Smooth muscle cell of the brain vasculature (primary cell): ENCODE measurements around the gene LTBP1.

Source experiments
- DNase-seq: peaks from one replicate; pipeline ENCODE4 v3.0.0-alpha.2; 2012; ENCODE audit warnings: low read depth, low spot score

LTBP1 gene

DNA sequence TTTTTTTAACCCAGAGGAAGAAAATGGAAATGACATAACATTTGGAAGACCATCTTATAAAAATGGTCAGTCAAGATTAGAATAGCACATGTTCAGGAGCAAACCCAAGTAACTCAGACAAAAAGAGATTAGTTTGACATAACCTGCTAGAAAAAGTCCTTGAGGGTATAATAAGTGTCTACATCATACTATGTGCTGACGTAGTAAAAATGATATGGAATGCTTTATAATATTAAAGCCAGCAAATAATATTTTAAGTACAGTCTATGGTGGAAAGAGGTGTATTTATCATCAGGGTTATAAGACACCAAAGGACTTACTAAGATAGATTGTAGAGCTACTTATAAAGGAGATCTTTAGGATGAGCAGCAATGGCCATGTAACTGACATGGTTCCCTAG lies 169.0 kb downstream of the LTBP1 start:
- no peak for DNase-seq

DNA sequence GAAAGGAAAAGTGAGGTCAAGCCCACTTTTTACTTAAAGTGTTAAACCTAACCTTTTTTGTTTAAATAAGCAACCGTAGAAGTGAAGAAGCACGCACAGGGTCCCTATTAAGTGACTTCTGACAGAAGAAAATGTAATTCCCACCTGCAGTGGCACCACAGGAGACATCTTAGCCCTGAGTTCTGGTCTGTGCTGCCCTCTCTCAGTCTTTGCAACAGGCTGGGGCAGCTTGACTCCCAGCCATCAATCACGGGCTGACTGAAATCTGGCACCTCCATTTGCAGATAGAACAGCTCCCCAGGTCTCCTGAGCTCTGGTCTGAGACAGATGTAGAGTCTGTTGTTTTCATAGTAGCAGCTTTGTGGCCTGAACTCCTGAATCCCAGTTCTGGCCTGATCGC lies 170.0 kb downstream of the LTBP1 start:
- DNase-seq, result no peak

DNA sequence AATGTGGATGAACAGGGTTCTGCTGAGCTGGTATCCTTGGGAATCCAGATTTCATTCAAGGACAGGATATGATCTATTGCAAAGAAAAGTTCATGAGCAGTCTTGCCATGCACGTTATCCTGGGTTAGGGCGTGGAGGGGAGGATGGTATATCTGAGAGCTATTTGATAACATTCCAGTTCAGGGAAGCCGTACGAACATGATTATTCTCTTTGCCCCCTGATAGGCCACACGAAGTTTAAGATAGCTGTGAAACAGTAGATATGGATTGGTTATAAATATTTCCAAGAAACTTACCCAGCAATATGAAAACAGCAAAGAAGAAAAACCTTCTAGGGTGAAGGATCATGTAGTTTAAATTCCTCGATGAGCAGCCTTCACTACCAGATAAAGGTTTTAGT lies 171.9 kb downstream of the LTBP1 start:
- no peak for DNase-seq

DNA sequence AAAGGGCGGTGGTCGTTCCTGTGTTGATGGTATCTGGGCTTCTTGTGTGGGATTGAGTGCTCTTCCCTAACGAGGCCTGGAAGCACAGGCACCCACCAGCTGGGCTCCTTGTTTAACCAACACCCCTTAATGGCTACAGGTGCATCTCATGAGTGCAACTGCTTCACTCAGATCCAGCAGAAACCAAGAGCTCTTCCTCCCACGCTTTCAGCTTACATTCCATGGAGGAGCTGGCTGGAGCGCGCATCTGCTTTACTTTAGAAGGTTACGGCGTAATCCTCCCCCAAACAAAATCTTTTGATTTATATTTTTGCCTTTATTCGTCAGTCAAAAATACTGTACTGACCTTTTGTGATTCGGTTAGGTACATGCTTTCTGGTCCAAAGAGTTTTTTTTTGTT lies 174.7 kb downstream of the LTBP1 start:
- no peak for DNase-seq

DNA sequence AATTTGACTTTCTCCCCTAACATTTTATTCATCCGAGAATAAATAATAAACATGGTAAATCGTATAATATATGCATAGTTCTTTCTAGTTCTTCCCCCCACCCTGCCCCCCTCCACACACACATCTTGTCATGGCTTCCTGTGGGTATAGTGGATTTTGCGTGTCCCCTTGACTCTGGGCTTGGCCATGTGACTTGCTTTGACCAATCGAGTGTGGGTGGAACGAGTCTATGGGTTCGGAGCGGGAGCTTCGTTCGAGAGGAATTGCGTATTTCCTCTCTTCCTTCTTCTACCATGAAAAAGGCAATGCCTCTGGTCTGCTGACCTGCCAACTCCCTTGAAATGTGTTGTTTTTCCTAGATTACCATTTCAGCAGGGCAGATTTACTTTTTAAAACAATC lies 175.2 kb downstream of the LTBP1 start:
- no peak for DNase-seq

DNA sequence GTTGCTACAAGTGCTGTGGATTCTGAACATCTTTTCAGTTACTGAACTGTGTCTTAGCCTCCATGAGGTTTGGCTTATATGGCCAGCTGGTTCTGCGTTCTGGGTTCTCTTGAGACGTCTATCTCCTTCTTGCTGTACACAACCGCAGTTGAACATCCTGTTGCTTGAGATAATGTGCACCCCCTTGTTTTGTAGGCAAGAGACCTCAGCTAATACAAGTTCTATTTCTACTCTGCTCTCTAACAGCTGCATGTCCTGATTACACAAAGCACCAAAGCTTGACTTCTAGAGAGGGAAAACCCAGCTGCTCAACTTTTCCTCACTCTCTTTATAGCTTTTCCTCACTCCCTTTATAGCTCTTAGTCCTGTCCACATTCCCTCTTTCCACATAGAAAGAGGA lies 176.0 kb downstream of the LTBP1 start:
- DNase-seq, result no peak

DNA sequence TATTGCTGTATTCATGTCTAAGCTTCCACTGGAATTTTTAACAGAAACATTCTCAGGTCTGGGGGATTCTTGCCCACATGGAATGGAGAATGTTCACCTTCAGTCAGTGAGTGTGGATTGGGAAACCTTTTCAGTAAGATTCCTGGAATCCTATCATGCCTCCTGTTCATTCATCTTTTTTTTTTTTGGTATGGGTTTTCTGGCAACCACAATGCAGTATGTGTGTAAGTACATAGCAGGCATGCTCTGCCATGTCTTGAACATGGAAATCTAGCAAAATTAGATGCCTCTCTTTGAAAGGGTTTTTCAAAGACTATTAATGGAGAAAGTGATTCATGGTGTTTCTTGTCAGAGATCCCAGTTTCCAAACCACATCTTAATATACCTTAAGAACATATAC lies 176.5 kb downstream of the LTBP1 start:
- DNase-seq, result no peak

DNA sequence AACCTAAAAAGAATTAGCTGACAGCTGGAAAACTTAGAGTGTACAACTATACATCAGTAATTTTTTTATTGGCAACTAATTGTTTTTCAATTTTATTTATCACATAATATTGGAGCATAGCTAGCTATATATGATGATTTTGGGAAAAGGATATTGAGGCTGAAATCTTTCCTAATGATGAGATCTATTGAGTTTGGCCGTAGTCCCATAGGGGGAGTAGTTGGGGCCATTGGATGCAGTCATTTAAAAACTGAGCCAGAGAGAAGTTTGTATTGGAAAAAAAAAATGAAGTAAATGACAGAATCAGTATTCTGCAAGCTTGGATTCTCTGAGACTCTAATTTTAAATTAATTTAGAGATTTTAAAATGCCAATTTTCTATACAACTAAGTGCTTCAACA lies 179.8 kb downstream of the LTBP1 start:
- no peak for DNase-seq

DNA sequence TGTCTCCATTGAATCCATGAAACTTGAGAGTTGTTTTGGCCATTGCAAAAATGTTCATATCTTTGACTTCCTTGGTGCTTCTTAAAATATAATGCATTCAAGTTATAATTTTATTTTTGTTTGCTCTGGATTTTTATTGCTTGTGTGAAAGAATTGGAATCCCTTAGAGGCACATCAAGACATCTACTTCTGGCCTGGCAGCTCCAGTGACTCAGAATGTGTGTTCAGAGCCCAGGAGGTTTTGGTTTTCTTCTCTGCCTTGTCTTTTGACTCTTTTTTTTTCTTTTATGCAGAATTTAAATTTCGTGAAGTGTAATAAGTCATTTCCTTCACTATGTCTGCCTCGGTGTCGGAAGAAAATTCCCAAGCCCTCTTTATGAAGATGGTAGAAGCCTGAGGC lies 180.2 kb downstream of the LTBP1 start:
- no peak for DNase-seq

DNA sequence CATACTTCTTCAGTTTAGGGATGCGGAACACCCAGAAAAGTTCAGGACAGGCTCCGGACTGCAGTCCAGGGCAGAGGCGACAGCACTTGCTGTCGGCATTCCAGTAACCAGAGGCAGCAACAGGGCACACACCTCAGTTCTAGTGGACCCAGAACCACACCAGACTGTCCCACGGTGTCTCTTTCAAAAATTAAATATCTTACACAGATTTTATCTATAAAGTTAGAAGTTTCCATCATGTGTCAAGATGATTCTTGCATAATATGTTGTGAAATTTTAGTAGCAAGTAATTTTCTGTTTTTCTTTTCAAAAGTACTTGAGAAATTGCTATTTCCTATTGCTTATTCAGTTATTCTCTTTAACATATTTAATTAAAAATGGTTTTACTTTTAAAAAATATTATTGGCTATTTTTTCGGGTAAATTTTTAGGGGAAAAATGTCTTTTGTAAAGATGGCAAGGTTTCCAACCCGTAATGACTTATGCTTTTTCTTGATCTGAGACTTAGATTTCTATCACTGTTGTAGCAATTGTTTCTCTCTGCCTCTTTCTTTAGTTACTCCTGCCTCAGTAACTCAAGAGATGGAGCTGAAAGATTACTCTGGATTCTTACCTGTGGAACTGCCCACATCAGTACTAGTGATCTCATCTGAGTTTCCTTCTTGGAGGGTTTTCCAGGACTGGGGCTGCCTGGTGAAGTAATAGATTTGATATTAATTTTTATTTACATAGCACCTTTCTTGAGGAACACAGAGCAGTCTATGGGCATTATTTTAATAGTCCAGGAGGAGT lies 182.7 kb downstream of the LTBP1 start:
- DNase-seq, result no peak

DNA sequence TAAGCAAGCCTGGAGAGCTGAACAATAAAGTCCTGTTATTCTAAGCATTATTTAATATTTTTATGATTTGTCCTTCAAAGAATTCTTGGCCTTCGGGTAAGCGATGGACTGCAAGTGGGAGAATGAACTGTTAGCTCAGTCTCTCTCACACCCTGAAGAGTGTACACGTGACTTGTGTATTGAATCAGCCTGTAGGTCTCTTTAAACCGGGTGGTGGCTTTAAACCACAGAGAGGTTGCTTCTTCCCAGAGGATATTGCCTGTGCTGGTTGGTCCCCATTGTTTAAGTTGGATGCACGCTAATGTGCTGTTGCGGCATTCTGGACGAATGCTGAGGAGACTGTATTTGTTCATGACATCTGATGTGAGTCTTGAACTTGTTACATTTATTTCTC lies 183.3 kb downstream of the LTBP1 start:
- DNase-seq, result no peak

DNA sequence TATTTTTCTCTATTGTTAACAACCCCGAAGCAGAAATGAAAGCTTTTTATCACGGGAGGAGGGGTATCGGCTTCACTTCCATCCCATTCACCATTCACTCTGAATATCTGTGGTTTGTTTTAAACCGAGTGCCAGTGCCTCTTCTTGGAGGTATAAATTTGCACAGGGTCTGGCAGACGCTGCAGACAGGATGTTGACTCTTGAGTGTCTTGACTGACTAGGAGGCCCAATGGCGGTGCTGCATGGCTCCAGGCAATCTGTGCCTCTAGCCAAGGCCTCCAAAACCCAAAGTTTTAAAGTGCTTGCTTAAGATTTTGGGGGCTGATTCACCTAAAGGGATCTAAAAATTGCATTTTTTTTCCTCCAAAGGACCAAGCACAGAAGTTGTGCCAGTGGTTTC lies 183.8 kb downstream of the LTBP1 start:
- no peak for DNase-seq

DNA sequence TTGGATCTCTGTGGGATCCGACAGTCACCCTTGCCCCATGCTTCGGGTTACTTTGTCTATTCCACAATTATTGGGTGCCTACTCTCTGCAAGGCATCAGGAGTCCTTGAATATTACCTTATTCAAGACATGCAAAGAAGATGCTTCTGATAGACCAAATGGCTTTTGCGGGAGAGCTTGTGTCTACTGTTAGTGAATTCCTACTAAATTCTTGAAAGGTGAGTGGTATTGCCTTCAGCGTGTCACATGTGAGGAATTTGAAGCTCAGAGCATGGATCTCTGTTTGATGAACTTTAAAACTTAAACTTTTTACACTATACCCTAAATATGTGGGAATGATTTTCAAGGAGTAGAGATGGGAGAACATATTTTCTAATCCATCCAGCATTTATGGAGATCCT lies 184.4 kb downstream of the LTBP1 start:
- DNase-seq, result no peak

DNA sequence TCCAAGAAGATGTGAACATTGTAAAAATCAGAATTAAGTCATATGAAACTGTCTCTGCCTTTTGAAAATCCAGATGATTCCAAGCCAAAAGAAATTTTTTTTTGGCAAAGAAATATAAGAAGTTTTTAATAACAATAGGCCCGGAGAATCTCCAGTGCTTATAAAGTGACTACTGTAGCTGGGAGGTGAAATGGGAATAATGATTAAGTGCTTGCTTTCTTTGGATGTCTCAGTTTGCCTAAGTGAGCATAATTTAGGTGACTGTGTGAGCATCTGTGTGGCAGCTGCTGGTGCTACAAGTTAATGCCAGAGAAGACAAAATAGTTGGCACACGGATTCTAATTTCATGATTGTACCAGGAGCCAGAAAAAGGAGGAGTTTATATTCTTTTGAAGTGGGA lies 185.0 kb downstream of the LTBP1 start:
- DNase-seq, result no peak

DNA sequence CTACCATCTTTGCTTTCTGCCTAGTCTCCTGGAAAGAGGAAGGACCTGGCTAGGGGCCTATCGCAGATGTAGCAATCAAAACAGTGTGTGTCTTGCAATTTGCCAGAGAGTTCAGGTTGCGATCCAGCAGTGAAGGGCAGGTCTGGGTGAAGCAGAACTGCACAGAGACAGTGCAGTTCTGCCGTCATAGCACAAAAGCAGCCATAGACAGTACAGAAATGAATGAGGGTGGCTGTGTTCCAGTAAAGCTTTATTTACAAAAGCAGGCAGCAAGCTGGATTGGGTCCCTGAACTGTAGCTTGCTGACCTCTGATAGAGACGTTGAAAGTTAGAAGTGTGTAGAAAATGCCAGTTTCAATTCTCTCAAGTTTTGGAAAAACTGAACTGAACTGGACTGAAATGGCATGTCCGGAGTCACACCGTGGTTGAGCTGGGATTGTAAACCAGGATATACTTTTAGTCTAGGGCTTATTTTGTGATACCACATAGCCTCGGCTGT lies 186.8 kb downstream of the LTBP1 start:
- DNase-seq, result no peak

DNA sequence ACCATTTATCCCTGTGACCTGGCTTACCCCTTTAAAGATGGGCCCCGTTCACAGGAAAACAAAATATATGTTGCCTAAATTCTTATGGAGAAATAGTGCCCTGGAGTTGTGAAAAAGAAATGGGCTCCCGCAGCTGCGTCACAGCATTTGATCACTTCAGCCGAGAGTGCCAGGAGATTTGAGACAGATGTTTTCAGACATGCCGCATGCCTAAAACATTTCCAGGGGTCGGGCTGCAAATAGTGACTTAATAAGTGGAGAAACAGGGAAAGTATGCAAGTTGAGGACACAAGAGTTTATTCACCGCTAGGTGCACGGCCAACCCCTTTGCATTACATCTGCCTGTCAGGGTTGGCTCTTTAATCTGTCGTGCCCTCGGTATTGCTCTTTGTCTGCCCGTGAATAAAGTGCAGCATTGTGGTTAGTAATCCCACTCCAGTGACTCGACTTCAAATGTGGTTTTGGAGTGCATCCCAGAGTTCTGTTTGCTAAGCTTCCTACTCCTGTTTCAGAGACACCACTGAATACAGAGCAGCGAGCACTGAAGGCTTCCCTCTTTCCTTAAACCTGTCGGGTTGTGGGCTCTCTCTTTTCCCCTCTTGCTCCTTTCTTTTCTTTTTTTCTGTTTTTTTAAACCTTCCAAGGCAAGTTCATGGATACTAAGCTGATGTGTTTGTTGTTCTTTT lies 187.5 kb downstream of the LTBP1 start:
- peak; percentile 94 for DNase-seq

DNA sequence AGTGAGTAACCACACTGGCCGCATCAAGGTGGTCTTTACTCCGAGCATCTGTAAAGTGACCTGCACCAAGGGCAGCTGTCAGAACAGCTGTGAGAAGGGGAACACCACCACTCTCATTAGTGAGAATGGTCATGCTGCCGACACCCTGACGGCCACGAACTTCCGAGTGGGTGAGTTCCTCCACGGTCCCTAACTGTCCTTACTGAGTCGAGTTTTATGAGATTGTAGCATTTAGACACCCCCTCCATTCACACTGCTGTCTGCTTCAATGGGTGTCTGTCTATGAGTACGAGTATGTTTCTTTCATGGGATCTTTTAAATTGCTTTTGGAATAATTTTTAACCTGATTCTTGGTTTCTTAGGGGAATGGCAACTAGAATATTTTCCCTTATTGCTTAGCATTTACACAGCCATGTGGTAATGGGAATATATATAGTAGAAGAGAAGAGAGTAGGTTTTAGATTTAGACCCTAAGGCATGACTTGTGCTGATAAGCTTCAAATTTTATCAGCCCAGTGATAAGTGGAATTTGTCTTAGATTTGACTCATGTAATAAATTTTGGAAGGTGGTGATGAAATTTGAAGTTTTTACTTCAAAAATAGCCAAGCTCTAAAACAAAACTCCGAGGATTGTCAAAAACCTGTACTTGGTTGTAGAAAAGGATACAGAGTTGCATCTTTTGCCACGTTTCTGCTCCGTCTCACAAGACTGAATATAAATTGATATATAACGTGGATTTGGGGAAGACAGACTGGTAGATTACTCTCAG lies 188.2 kb downstream of the LTBP1 start:
- no peak for DNase-seq

DNA sequence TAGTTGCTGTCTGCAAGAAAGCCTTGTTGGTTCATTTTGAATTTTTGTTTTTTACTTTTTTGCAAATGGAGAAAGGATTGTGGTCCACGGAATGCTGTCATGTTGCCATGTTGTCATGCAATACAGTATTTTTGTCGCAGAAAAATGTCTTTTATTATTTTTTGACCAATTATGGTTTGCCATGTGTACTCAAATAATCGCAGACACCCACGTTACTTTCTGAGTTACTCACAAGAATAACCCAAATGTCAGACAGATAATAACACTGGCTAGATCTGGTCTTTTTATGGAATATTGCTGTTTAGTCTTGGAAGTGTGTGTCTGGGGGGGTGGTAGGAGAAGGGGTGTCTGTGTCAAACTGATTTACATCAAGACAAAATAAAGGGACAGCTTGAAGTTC lies 188.9 kb downstream of the LTBP1 start:
- no peak for DNase-seq

DNA sequence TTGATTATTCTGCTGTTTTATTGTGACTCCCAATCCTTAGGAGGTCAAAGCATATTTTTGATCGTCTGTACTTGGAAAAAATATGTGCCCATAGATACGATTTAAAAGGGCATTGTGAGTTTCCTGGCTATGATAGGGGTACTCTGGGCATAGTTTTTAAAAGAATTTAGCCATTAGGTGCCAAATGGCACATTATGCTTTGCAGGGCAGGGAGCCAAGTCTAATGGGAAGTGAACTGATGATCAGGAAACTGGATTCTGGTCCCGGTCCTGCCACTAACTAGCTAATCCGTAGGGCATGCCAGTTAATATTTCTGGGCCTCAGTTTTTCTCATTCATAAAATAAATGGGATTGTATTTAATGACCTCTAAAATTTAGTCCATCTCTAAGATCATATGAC lies 189.3 kb downstream of the LTBP1 start:
- DNase-seq, result no peak

DNA sequence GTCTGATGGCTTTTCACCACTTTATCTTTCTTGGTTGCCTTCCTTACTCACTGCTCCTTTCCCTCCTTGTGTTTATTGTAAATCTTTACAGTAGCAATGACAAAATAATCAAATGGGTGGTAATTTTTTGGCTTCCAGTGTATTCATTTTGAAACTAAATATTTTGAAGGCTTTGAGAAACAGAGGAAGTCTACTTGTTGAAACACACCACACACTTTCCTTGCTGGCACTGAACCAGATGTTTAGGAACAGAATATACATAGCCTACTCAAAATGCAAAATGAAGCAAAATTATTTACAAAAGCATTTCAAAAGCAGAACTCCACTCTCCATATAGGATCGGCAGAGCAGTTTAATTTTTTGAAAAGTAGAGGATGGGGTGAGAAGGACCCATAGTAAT lies 189.8 kb downstream of the LTBP1 start:
- no peak for DNase-seq

DNA sequence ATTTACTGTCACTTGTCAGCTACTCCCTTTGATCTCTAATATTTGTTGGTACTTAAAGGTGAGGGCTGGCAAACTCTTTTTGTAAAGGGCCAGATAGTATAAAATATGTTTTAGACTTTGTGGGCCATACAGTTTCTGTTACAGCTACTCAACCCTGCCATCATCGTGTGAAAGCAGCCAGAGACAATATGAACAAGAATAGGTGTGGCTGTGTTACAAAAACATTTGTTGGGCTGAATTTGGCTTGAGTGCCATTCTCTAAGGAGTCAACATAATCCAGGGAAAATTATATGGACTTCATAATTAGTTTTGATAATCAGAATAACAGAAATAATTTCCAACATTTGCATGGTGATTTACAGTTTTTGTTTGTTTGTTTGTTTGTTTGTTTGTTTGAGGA lies 190.6 kb downstream of the LTBP1 start:
- DNase-seq, result no peak

DNA sequence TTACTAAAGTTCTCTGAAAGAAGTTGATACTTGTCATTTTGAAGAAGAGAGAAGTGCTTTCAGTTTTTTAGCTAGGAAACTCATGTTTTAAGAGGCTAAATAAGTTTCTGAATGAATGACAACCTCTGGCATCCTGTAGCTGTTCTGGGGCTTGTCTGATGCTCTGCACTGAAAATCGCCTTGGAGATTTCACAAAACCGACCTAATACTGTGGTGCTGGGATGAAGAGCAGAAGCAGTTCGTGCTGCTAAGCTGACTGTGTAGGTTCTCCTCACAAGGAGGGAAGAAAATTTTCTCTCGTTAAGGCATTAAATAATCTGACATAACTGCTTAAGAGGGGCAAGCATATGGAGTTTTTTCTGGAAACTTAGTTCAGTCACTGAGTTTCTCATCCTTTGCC lies 193.2 kb downstream of the LTBP1 start:
- DNase-seq, result no peak

DNA sequence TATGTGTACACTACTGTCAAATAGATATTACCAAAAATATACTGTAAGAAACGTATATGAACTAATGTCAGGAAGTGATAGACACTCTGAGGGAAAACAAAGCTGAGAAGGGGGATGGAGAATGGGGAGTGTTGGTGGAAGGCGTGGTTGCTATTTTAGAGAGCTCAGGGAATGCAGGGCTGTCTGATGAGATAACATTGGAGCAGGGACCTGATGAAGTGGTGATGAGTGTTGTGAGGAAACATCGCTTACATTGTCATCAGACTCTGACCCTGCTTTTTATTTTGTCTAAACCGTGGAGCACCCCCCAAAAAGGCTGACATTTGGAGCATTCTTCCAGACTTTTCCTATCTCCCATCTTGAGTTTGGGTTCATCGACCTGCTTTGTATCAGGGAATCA lies 194.7 kb downstream of the LTBP1 start:
- no peak for DNase-seq
